NCI-H128 (cell line): ENCODE results near the gene SLC15A5.

ENCODE experiments used
- DNase-seq: peaks from one replicate; lab custom pipeline; 2025; ENCODE audit not compliant: unreplicated experiment; lab: John Stamatoyannopoulos, UW

SLC15A5 gene

DNA sequence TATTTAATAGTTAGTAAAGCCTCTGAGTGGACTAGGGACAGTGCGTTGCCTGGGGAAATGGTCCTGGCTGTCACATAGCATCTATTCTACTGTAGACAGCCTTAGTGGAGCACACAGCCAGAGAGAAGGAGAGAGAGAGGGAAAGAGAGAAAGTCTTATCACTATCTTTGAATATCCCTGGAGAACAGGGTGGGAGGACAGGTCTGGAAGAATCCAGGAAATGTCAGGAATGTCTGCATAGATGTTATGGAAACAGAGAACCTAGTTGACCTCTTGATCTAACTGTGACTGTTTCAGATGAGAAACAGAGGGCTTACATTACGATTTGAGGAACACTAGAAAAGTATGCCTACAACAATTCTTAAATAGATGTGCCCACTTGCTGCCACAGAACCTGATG is 92.8 kb downstream of the SLC15A5 start:
- no peak for DNase-seq

DNA sequence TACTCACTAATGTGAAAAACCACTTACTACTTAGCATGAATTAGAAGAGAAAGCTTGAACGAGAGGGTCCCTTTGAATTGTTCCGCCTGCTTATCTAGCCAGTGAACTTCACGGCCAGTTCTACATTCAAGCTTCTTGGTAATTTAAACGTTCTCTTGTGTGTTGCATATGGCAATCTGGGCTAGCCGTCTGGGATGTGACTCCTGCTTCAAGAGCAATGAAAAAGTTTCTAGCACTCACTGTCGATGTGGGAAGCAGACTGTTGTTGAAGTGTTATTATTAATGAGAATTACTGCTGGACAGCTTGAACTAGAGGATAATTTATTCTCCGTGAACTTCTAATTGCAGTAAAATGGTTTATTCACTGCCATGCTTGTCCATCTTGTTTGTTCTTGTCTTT is 93.9 kb downstream of the SLC15A5 start:
- DNase-seq, result no peak

DNA sequence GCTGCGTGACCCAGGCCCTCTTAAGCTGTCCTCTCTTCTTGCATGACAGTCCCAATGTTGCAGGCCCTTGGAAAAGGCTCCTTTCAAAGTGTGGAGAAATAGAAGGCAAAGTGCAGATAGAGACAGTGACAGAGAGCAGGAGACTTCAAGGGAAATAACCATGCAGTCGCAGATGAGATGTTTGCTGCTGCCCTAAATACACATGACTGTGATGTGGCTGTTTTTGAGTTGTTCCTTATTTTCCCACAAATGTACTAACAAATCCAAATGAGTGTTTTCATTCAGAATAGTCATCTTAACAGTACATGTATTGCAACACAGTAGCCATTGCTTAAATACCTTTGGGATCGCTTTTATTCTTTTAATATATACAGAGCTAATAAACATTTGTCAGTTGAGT is 101.6 kb downstream of the SLC15A5 start:
- no peak for DNase-seq

GRCh38 chr12:16174282-16174681 is 103.2 kb downstream of the SLC15A5 start:
- no peak for DNase-seq

- DNase-seq, result no peak
These were observed 106.1 kb downstream of the SLC15A5 start for GRCh38 chr12:16171348-16171747.

- DNase-seq, result no peak
These were observed 109.4 kb downstream of the SLC15A5 start for GRCh38 chr12:16168078-16168477.

DNA sequence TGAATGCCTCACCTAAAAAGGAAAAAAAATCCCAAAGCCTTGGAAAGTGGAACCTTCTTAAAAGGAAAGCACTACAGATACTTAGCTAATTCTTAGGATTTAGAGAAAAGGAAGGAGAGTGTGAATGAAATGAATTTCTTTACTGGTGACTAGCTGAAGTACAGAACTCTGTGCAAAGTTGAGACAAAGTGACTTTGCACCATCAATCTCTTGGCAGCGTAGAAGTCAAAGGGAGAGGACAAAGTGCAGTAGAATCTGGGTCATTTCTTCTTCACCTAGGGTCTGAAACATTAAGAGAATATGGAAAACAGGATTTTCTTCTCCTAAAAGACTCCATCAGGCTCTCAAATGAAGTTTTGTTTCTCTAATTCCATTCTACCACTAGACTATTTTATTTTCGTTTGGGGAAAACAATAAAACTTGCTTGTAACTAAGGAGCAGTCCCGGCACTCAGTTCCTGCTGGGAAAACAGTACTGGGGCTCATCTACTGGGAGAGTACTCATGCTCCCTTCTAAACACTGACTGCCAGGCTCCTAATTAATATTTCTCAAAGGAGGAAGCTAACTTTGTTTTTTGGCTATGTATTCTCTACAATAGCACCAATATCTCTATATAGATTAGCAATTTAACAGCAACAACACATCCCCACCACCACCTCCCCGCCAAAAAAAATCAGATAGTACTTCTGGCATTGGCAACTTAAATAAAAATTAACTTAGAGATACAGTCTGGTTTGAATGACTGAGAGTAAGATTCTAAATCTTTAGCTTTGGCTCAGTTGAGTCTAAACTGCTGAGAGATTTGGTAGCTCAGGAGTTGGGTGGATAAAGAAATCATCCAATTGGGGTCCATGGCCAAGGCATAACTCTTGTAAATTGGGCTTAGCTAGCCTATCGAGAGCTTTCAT is 110.7 kb downstream of the SLC15A5 start:
- DNase-seq, result no peak

DNA sequence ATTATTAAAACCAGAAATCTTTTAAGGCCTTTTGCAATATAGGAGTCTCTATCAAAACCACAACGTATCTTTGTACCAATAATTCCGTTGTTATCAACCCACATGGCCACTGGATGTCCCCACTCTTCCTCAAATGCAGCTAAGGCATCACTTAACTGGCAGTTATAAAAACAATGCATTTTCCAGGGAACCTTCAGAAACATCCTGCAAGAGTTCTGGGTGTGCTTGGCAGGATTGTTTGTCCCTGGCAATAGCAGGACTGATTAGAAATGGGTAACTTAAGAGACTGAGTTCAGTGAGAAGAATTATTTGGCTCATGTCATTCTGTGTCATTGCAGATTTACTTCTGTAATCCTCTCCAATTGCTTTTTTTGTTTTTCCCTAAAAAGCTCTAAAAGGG is 112.0 kb downstream of the SLC15A5 start:
- peak; percentile 47 for DNase-seq

DNA sequence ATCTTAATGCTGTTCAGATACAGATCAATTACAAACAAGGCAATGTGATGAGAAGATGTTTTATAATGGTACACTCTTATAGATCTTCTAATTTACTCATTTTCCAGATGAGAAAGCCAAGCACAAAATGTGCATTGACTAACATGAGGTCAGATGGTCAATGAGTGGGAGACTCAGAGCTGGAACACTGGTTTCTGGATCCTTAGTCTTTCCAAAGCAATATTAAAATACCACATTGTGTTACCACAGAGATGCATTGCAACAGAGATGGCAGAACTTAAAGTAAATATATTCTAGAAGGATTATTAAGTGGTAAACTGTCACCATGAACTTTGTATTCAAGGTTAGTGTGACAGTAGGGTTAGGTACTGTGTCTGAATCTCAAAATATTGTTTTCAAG is 113.6 kb downstream of the SLC15A5 start:
- no peak for DNase-seq

GRCh38 chr12:16163146-16163545 is 114.3 kb downstream of the SLC15A5 start:
- DNase-seq, result peak; percentile 75

GRCh38 chr12:16159571-16159970 is 117.9 kb downstream of the SLC15A5 start:
- DNase-seq, result no peak

DNA sequence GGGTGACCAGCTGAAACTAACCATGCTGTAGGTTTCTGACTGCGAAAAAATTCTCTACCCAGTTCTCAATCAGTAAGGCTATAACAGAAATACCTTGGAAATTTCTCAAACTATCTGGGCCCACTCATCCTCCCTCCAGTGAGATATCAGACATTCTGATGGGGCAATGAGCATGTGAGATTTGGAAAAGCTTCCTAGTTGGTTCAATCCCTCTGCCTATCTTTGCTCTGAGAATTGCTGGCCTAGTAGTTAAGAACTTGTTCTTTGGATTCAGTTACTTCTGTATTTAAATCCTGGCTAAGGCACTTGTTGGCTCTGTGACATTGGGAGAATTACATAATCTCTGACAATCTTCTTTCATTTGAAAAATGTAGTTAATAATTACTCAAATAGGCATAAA is 119.4 kb downstream of the SLC15A5 start:
- DNase-seq, result no peak

GRCh38 chr12:16155938-16156337 is 121.5 kb downstream of the SLC15A5 start:
- no peak for DNase-seq

DNA sequence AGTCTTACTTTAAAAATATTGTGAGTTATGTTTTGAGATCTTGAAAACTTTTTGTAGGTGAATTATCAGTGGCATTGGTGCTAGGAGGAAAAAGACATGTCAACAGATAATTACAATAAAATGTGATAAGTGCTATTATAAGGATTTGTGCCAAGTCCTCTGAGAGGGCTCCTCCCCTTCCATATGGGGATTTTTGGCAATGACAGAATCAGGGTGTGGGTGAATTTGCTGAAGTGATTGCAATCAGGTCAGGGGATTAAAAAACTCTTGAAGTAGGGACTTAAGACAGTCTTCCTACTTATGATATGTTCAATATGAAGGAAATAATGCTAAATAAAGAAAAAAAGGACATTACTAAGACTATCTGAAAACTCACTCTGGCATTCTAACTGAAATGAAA is 122.5 kb downstream of the SLC15A5 start:
- DNase-seq, result no peak

GRCh38 chr12:16152885-16153673 is 124.4 kb downstream of the SLC15A5 start:
- DNase-seq, result no peak

- no peak for DNase-seq
These were observed 127.2 kb downstream of the SLC15A5 start for GRCh38 chr12:16150276-16150675.

DNA sequence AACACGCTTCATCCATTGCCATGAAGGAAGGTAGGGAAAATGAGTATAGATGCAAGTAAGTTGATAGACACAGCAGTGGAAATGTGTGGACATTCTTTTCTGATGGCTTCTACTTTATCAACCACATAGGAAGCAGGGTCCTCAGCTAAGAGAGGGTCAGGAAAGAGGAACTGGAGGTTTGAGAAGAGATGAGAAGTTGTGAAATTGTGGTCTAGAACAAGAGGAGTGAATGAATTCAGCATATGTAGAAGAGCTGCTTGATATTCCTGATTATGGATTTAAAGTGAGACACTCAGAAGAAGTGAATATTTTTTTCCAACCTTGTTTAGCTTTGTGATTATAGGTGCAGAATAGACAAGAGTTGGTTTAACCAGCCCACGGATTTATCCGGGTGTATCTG is 128.5 kb downstream of the SLC15A5 start:
- DNase-seq, result no peak
